Mucosa of stomach (tissue), 1 donor: ENCODE data around the gene GRIA3.
"Not testable (repeated sequence)": the region's sequence is repeated elsewhere in the genome, so short reads cannot be mapped to it uniquely, and the experiment has no call there.

Experiments used
- H3K27me3 ChIP-seq: one replicate; pipeline ENCODE4 v1.7.0; 2013; ENCODE audit warnings: mild to moderate bottlenecking, low read length; ENCODE audit not compliant: control insufficient read depth, insufficient read depth
- H3K36me3 ChIP-seq: one replicate; pipeline ENCODE4 v1.7.0; 2013; ENCODE audit warnings: low read length; ENCODE audit not compliant: control insufficient read depth, insufficient read depth
- H3K4me1 ChIP-seq: one replicate; pipeline ENCODE4 v1.7.0; 2013; ENCODE audit warnings: mild to moderate bottlenecking, low read length; ENCODE audit not compliant: control insufficient read depth, insufficient read depth
- H3K4me3 ChIP-seq: one replicate; pipeline ENCODE4 v1.7.0; 2013; ENCODE audit warnings: low read length
- H3K9ac ChIP-seq: one replicate; pipeline ENCODE4 v1.7.0; 2013; ENCODE audit warnings: mild to moderate bottlenecking, low read length, moderate library complexity
- H3K9me3 ChIP-seq: one replicate; pipeline ENCODE4 v1.7.0; 2013; ENCODE audit warnings: mild to moderate bottlenecking, low read length, moderate library complexity; ENCODE audit not compliant: control insufficient read depth
- donor health status: Pancreatic carcinoma.

GRIA3 gene

GRCh38 chrX:123530726-123531125 is 346.6 kb downstream of the GRIA3 start:
- not testable (repeated sequence) for H3K4me3 ChIP-seq, H3K36me3 ChIP-seq, H3K4me1 ChIP-seq, H3K27me3 ChIP-seq, H3K9ac ChIP-seq, H3K9me3 ChIP-seq
